ENCODE data around the gene MAT2A. TPM values are rescaled to one million over a fixed set of nuclear protein-coding genes. Genes with fewer than 3 reads are reported as not detected.

The MAT2A gene
- total and polyA plus RNA-seq, 10 of the 15 experiments (the other 5 are each of a cell fraction or from before 2014, with no cell fraction given), result 97.6 to 408 (median 290) TPM

DNA sequence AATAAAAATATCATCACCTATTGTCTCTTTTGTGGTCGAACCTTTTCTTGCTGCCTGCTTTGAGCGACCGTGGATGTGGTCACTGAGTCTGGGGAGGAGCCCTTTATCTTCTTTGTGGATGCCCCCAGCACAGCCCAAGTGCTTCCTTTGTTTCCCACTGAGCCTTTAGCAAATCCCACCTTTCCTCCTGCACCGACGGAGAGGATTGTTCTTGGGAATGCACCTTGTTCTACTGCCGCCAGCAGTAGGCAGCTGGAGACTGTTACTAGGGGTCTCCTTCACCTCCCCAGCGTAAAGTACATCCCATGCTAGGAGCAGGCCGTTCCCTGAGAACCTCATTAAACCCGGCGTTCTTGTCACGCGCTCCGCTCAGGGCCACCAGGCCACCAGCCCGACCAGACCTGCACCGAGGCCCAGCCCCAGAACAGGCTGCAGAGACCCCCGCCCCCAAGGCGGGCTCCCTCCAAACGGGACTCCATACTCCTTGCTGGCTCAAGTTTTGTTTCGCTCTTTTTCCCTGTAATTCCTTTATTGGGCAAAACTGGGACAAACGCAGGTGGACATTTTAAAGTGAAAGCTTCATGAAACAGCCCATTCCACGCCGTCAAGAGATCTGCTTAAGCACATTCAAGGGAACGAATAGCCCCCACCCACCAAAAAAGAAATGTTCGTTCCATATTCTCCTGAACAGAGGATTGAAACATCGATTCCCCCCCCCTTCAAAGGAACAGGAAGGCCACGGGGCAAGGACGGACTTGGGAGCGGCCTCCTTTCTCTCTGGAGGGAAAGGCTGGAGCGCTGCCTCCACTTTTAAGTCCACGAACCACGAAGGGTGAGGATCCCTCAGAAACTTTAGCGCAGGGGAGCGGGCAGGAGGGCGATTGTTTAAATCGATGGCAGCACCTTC is 1.1 kb upstream of the MAT2A start (continued):
- TF ChIP-seq, protein P1, sequence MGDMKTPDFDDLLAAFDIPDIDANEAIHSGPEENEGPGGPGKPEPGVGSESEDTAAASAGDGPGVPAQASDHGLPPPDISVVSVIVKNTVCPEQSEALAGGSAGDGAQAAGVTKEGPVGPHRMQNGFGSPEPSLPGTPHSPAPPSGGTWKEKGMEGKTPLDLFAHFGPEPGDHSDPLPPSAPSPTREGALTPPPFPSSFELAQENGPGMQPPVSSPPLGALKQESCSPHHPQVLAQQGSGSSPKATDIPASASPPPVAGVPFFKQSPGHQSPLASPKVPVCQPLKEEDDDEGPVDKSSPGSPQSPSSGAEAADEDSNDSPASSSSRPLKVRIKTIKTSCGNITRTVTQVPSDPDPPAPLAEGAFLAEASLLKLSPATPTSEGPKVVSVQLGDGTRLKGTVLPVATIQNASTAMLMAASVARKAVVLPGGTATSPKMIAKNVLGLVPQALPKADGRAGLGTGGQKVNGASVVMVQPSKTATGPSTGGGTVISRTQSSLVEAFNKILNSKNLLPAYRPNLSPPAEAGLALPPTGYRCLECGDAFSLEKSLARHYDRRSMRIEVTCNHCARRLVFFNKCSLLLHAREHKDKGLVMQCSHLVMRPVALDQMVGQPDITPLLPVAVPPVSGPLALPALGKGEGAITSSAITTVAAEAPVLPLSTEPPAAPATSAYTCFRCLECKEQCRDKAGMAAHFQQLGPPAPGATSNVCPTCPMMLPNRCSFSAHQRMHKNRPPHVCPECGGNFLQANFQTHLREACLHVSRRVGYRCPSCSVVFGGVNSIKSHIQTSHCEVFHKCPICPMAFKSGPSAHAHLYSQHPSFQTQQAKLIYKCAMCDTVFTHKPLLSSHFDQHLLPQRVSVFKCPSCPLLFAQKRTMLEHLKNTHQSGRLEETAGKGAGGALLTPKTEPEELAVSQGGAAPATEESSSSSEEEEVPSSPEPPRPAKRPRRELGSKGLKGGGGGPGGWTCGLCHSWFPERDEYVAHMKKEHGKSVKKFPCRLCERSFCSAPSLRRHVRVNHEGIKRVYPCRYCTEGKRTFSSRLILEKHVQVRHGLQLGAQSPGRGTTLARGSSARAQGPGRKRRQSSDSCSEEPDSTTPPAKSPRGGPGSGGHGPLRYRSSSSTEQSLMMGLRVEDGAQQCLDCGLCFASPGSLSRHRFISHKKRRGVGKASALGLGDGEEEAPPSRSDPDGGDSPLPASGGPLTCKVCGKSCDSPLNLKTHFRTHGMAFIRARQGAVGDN (IDR thresholded peaks at IDR 0.05), result 0 out of 2 replicates have a peak, but pooled peaks have one; percentile 15
- peak; percentile 35 for TF ChIP-seq HDAC6 (IDR thresholded peaks at IDR 0.05; ENCODE audit: unreplicated experiment)
- peak; percentile 1; the same call in 1 of the 2 replicates for TF ChIP-seq FOXM1 (IDR thresholded peaks at IDR 0.05; ENCODE audit: low read depth, low read length)
- peak; percentile 60; the same call in 1 of the 2 replicates for TF ChIP-seq HDGF (IDR thresholded peaks at IDR 0.05)
- TF ChIP-seq CBFB (IDR thresholded peaks at IDR 0.05; ENCODE audit: low read depth), result no peak
- TF ChIP-seq EED (IDR thresholded peaks at IDR 0.05; ENCODE audit: low read depth), result 0 out of 2 replicates have a peak, but pooled peaks have one; percentile 48
- peak; percentile 30; the same call in 1 of the 2 replicates for TF ChIP-seq TAF1 (IDR thresholded peaks at IDR 0.05; ENCODE audit: borderline replicate concordance, low read depth, low read length)
- TF ChIP-seq, protein P2, sequence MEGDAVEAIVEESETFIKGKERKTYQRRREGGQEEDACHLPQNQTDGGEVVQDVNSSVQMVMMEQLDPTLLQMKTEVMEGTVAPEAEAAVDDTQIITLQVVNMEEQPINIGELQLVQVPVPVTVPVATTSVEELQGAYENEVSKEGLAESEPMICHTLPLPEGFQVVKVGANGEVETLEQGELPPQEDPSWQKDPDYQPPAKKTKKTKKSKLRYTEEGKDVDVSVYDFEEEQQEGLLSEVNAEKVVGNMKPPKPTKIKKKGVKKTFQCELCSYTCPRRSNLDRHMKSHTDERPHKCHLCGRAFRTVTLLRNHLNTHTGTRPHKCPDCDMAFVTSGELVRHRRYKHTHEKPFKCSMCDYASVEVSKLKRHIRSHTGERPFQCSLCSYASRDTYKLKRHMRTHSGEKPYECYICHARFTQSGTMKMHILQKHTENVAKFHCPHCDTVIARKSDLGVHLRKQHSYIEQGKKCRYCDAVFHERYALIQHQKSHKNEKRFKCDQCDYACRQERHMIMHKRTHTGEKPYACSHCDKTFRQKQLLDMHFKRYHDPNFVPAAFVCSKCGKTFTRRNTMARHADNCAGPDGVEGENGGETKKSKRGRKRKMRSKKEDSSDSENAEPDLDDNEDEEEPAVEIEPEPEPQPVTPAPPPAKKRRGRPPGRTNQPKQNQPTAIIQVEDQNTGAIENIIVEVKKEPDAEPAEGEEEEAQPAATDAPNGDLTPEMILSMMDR (IDR thresholded peaks at IDR 0.05 in 2 of 3, conservative IDR thresholded peaks at IDR 0.05 in 1 of 3; ENCODE audit: control insufficient read depth in 2 of 3, extremely low read depth in 1 of 3, insufficient read depth in 1 of 3, low read depth in 3 of 3, low read length in 3 of 3), result 0 out of 6 replicates have a peak, but pooled peaks of 1 of the 3 experiments have one; percentile 10
- TF ChIP-seq IKZF2 (IDR thresholded peaks at IDR 0.05), result peak in 1 of 2 experiments; percentile 41; a peak in 1 of 4 replicates
- TF ChIP-seq POU2F2 (IDR thresholded peaks at IDR 0.05; ENCODE audit: borderline replicate concordance, low read depth, low read length), result peak; percentile 27; the same call in 2 of the 3 replicates
- TF ChIP-seq MTA3 (IDR thresholded peaks at IDR 0.05; ENCODE audit: borderline replicate concordance, low read length), result 0 out of 2 replicates have a peak, but pooled peaks have one; percentile 70
- TF ChIP-seq YY1 (IDR thresholded peaks at IDR 0.05; ENCODE audit: low read depth, low read length), result 0 out of 2 replicates have a peak, but pooled peaks have one; percentile 9
- no peak for TF ChIP-seq SIX5 (IDR thresholded peaks at IDR 0.05; ENCODE audit: low read depth, low read length, severe bottlenecking)
- TF ChIP-seq SMAD5 (IDR thresholded peaks at IDR 0.05; ENCODE audit: low read depth), result peak; percentile 59; the same call in 1 of the 2 replicates
- TF ChIP-seq ZBED1 (IDR thresholded peaks at IDR 0.05; ENCODE audit: borderline replicate concordance), result no peak
- TF ChIP-seq BACH1 (IDR thresholded peaks at IDR 0.05; ENCODE audit: borderline replicate concordance), result 0 out of 2 replicates have a peak, but pooled peaks have one; percentile 31
- TF ChIP-seq, protein P3, sequence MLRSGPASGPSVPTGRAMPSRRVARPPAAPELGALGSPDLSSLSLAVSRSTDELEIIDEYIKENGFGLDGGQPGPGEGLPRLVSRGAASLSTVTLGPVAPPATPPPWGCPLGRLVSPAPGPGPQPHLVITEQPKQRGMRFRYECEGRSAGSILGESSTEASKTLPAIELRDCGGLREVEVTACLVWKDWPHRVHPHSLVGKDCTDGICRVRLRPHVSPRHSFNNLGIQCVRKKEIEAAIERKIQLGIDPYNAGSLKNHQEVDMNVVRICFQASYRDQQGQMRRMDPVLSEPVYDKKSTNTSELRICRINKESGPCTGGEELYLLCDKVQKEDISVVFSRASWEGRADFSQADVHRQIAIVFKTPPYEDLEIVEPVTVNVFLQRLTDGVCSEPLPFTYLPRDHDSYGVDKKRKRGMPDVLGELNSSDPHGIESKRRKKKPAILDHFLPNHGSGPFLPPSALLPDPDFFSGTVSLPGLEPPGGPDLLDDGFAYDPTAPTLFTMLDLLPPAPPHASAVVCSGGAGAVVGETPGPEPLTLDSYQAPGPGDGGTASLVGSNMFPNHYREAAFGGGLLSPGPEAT (IDR thresholded peaks at IDR 0.05; ENCODE audit: low read depth), result no peak
